IMR-90 (cell line): ENCODE measurements around the gene AFF2. TPM values are rescaled to one million over a fixed set of nuclear protein-coding genes. Genes with fewer than 3 reads are reported as not detected.

ENCODE experiments used
- ATAC-seq: fragments of 200-7000 bp; cut with Tn5 transposase; 2 replicates; pipeline ENCODE4 v1.9.1; 2020; ENCODE audit warnings: low read depth, mild to moderate bottlenecking, moderate library complexity
- BruUV-seq: library from RNA; stranded (reverse); fragments of 400-500 nt; replicated peaks from 2 replicates; lab custom pipeline; 2021; lab: Mats Ljungman, UMichigan
- CTCF ChIA-PET: fragments of 300-600 bp; formaldehyde crosslinking; extraction: SDS; loops from one replicate; lab custom pipeline; 2021; ENCODE audit warnings: antibody characterized with exemption; lab: Yijun Ruan, JAX
- POLR2A ChIA-PET: fragments of 300-600 bp; sonication (Branson Sonifier 250); formaldehyde crosslinking; loops from one replicate; lab custom pipeline; 2022; ENCODE audit warnings: antibody characterized with exemption; ENCODE audit not compliant: unreplicated experiment; lab: Charles Lee
- DNase-seq: peaks from one replicate; pipeline ENCODE4 v3.0.0; 2013
- H2AFZ ChIP-seq: replicated peaks from 2 replicates; pipeline ENCODE3; 2013; ENCODE audit warnings: low read length, mild to moderate bottlenecking; ENCODE audit not compliant: poor library complexity
- H2AK5ac ChIP-seq: 2 replicates; pipeline ENCODE4 v1.6.1; 2013; ENCODE audit warnings: low read depth, low read length, inconsistent platforms
- H2AK9ac ChIP-seq: replicated peaks from 2 replicates; pipeline ENCODE3; 2013; ENCODE audit warnings: mild to moderate bottlenecking, low read depth, low read length, moderate library complexity; ENCODE audit not compliant: poor library complexity
- H2BK120ac ChIP-seq: 2 replicates; pipeline ENCODE4 v1.6.1; 2013; ENCODE audit warnings: low read depth, low read length, inconsistent platforms
- H2BK15ac ChIP-seq: 3 replicates; pipeline ENCODE4 v1.6.1; 2013; ENCODE audit warnings: low read depth, low read length, inconsistent platforms
- H2BK20ac ChIP-seq: 2 replicates; pipeline ENCODE4 v1.6.1; 2013; ENCODE audit warnings: low read depth, mild to moderate bottlenecking, inconsistent platforms, low read length, moderate library complexity
- H2BK5ac ChIP-seq: 2 replicates; pipeline ENCODE4 v1.6.1; 2013; ENCODE audit warnings: mild to moderate bottlenecking, low read depth, low read length, inconsistent platforms; ENCODE audit not compliant: poor library complexity, severe bottlenecking
- H3K14ac ChIP-seq: replicated peaks from 2 replicates; pipeline ENCODE4 v1.6.1; 2013; ENCODE audit warnings: low read depth, low read length, inconsistent platforms
- H3K18ac ChIP-seq: 2 replicates; pipeline ENCODE4 v1.6.1; 2013; ENCODE audit warnings: low read depth, low read length, control low read depth
- H3K23ac ChIP-seq: 2 replicates; pipeline ENCODE4 v1.6.1; 2013; ENCODE audit warnings: low read depth, low read length, inconsistent platforms
- H3K27ac ChIP-seq: 2 replicates; pipeline ENCODE4 v1.5.1; 2013; ENCODE audit warnings: mild to moderate bottlenecking, control low read depth, low read length; ENCODE audit not compliant: insufficient read depth
- H3K27me3 ChIP-seq: 2 replicates; pipeline ENCODE4 v1.6.1; 2013; ENCODE audit warnings: low read length; ENCODE audit not compliant: control insufficient read depth, insufficient read depth
- H3K36me3 ChIP-seq: 2 replicates; pipeline ENCODE4 v1.6.1; 2013; ENCODE audit warnings: low read length, mixed read lengths; ENCODE audit not compliant: control insufficient read depth, insufficient read depth
- H3K4ac ChIP-seq: 2 replicates; pipeline ENCODE4 v1.6.1; 2013; ENCODE audit warnings: low read depth, low read length, inconsistent platforms
- H3K4me1 ChIP-seq: 2 replicates; pipeline ENCODE4 v1.6.1; 2013; ENCODE audit warnings: low read length, mixed read lengths; ENCODE audit not compliant: control insufficient read depth, insufficient read depth
- H3K4me2 ChIP-seq: 2 replicates; pipeline ENCODE4 v1.6.1; 2013; ENCODE audit warnings: low read depth, mild to moderate bottlenecking, control low read depth, low read length, moderate library complexity
- H3K4me3 ChIP-seq: 2 replicates; pipeline ENCODE4 v1.5.1; 2013; ENCODE audit warnings: low read depth, mild to moderate bottlenecking, control low read depth, low read length, moderate library complexity; ENCODE audit not compliant: insufficient read depth
- H3K56ac ChIP-seq: 2 replicates; pipeline ENCODE4 v1.6.1; 2013; ENCODE audit warnings: low read length, inconsistent platforms; ENCODE audit not compliant: insufficient read depth; ENCODE audit errors: extremely low read depth
- H3K79me1 ChIP-seq, 2 experiments: 2 replicates each; pipeline ENCODE4 v1.6.1; 2013; ENCODE audit warnings: low read length in 2 of 2, inconsistent platforms in 1 of 2, low read depth in 1 of 2
- H3K9ac ChIP-seq: 2 replicates; pipeline ENCODE4 v1.6.1; 2013; ENCODE audit warnings: low read depth, low read length, control low read depth
- H3K9me1 ChIP-seq: 2 replicates; pipeline ENCODE4 v1.6.1; 2013; ENCODE audit warnings: low read length, inconsistent platforms; ENCODE audit not compliant: insufficient read depth
- H3K9me3 ChIP-seq: 2 replicates; pipeline ENCODE4 v1.6.1; 2013; ENCODE audit warnings: low read length; ENCODE audit not compliant: control insufficient read depth, insufficient read depth
- H4K20me1 ChIP-seq: 2 replicates; pipeline ENCODE4 v1.6.1; 2013; ENCODE audit warnings: low read length, inconsistent platforms; ENCODE audit not compliant: insufficient read depth
- H4K5ac ChIP-seq: 2 replicates; pipeline ENCODE4 v1.6.1; 2013; ENCODE audit warnings: mild to moderate bottlenecking, low read depth, low read length, control low read depth
- H4K8ac ChIP-seq, 2 experiments: 2 replicates each; pipeline ENCODE4 v1.6.1; 2013; ENCODE audit warnings: low read depth in 2 of 2, low read length in 2 of 2, control low read depth in 1 of 2, inconsistent platforms in 1 of 2
- H4K91ac ChIP-seq: 2 replicates; pipeline ENCODE4 v1.6.1; 2013; ENCODE audit warnings: low read depth, low read length, inconsistent platforms; ENCODE audit not compliant: insufficient read depth
- BHLHE40 ChIP-seq: fragments of 150-350 bp; IDR thresholded peaks from 2 replicates; pipeline ENCODE4 v1.6.1; 2016; ENCODE audit warnings: mild to moderate bottlenecking, low read depth, low read length
- CHD1 ChIP-seq: IDR thresholded peaks from 2 replicates; pipeline ENCODE4 v1.6.1; 2012; ENCODE audit warnings: low read depth, low read length, improper control_type of control experiment
- CTCF ChIP-seq: conservative IDR thresholded peaks from 2 replicates; pipeline ENCODE4 v1.5.1; 2012; ENCODE audit warnings: mild to moderate bottlenecking, low read depth, low read length, improper control_type of control experiment
- MAZ ChIP-seq: IDR thresholded peaks from 2 replicates; pipeline ENCODE4 v1.6.1; 2012; ENCODE audit warnings: low read depth, mild to moderate bottlenecking, low read length, improper control_type of control experiment, moderate library complexity, borderline replicate concordance
- MXI1 ChIP-seq: IDR thresholded peaks from 2 replicates; pipeline ENCODE4 v1.6.1; 2012; ENCODE audit warnings: low read depth, mild to moderate bottlenecking, low read length, moderate library complexity, borderline replicate concordance
- POLR2A ChIP-seq: IDR thresholded peaks from 2 replicates; pipeline ENCODE4 v1.6.1; 2012; ENCODE audit warnings: mild to moderate bottlenecking, low read depth, low read length
- RAD21 ChIP-seq: IDR thresholded peaks from 2 replicates; pipeline ENCODE4 v1.6.1; 2012; ENCODE audit warnings: low read length, improper control_type of control experiment
- RCOR1 ChIP-seq: IDR thresholded peaks from 2 replicates; pipeline ENCODE4 v1.6.1; 2012; ENCODE audit warnings: mild to moderate bottlenecking, low read length, improper control_type of control experiment; ENCODE audit not compliant: insufficient replicate concordance
- RFX5 ChIP-seq: IDR thresholded peaks from 2 replicates; pipeline ENCODE4 v1.8.0; 2012; ENCODE audit warnings: low read depth, mild to moderate bottlenecking, low read length, moderate library complexity
- WGBS, 2 experiments: methylation state at CpG; one replicate each; pipeline versions ENCODE4 v1.1.5 to v1.1.7; 2013; ENCODE audit warnings: missing lambda C conversion rate in 2 of 2; ENCODE audit not compliant: insufficient read length in 1 of 2; ENCODE audit errors: extremely low coverage in 2 of 2; 5-methylcytosine and 5-hydroxymethylcytosine counted together
- dilution Hi-C: fragments of 300-500 bp; cut with HindIII; formaldehyde crosslinking; loops from one replicate; pipeline ENCODE4 v1.14.3; 2018; ENCODE audit warnings: low sequenced_read_pairs; ENCODE audit not compliant: unreplicated experiment
- in situ Hi-C: fragments of 300-500 bp; cut with MboI; formaldehyde crosslinking; loops from 3 replicates; pipeline ENCODE4 v1.14.3; 2019; ENCODE audit warnings: low sequenced_read_pairs, inconsistent platforms, mixed read lengths
- intact Hi-C: fragments of 100-400 bp; cut with micrococcal nuclease; formaldehyde crosslinking; loops from 2 replicates; pipeline ENCODE4 v1.10.0; 2022
- polyA plus RNA-seq, 3 experiments: library from polyadenylated mRNA; depleted of rRNA; stranded (reverse); fragments of >200 nt; gene quantifications; 2 replicates each; pipeline ENCODE4 v1.2.3, GENCODE V29; 2012; ENCODE audit warnings: low replicate concordance in 1 of 3
- total RNA-seq: library from RNA; depleted of rRNA; stranded (reverse); fragments of >200 nt; gene quantifications from 2 replicates; pipeline ENCODE4 v1.2.3, GENCODE V29; 2012
- TF ChIP-seq, protein P1 (sequence below): fragments of 150-350 bp; IDR thresholded peaks from 2 replicates; pipeline ENCODE4 v1.6.1; 2017; ENCODE audit warnings: mild to moderate bottlenecking, antibody characterized with exemption, low read length, low read depth

The AFF2 gene
- total and polyA plus RNA-seq, 2 of the 4 experiments (the other 2 are of a cell fraction): 0.15 to 0.72 TPM

DNA sequence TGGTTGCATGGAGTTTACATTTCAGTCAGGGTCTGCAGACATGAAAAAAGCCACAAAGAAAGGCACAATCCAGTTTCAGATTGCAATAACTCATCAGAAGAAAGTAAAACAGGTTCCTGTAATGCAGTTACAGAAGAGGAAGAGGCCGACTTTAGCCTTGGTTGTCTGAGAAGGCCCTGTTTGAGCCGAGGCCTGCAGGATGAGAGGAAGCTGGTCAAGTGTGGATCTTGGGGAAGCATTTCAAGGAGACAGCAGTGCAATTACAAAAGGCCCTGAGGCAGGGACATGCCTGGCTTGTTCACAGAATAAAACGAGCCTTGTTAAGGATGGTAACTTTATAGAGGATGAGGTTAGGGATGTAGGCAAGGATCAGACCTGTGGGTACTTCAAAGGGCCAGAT is 62.4 kb downstream of the AFF2 start:
- Histone ChIP-seq H3K27ac (no peak overlapping the region), H3K56ac (no peak overlapping the region), H4K5ac (no peak overlapping the region), H3K4ac (no peak overlapping the region), H2BK15ac (no peak overlapping the region), H3K9me3 (no peaks in the 10 kb centered on the region), H3K79me1 (no peaks in the 10 kb centered on the region), H4K8ac (no peak overlapping the region), H3K27me3 (no peaks in the 10 kb centered on the region), H2AFZ (no peak overlapping the region), H2AK5ac (no peak overlapping the region), H3K23ac (no peak overlapping the region), H4K91ac (no peak overlapping the region), H3K4me1 (no peaks in the 10 kb centered on the region), H3K18ac (no peak overlapping the region), H4K20me1 (no peaks in the 10 kb centered on the region), H3K36me3 (no peaks in the 10 kb centered on the region), H3K9ac (no peak overlapping the region), H2BK120ac (no peak overlapping the region), H3K4me2 (no peak overlapping the region), H2BK20ac (no peak overlapping the region), H3K14ac (no peak overlapping the region), H2BK5ac (no peak overlapping the region), H2AK9ac (no peak overlapping the region), H3K9me1 (no peaks in the 10 kb centered on the region), H3K4me3 (no peak overlapping the region)
- TF ChIP-seq CTCF (no peak), RAD21 (no peak), MAZ (no peak), MXI1 (no peak), RFX5 (no peak), CHD1 (no peak), BHLHE40 (no peak), POLR2A (no peak), RCOR1 (no peak)
- TF ChIP-seq, protein P1, sequence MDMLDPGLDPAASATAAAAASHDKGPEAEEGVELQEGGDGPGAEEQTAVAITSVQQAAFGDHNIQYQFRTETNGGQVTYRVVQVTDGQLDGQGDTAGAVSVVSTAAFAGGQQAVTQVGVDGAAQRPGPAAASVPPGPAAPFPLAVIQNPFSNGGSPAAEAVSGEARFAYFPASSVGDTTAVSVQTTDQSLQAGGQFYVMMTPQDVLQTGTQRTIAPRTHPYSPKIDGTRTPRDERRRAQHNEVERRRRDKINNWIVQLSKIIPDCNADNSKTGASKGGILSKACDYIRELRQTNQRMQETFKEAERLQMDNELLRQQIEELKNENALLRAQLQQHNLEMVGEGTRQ: no peak
- in situ Hi-C loops (no loop called here), dilution Hi-C loops (no loop called here), intact Hi-C loops (no loop called here)
- POLR2A ChIA-PET: no interaction called here
- CTCF ChIA-PET: no interaction called here
- no TSS peak for BruUV-seq
- WGBS, 2 experiments: 29% methylated on average over 3 of the region's 3 CpGs; no CpG with 5 or more reads in 1 of the 2 experiments
- DNase-seq (no peak), ATAC-seq (no peak)
